ENCODE data around the gene DOHH. TPM values are rescaled to one million over a fixed set of nuclear protein-coding genes. Genes with fewer than 3 reads are reported as not detected.

The DOHH gene
- total RNA-seq, 1 donor from 2014 or later = 12.2 TPM

- H3K4me3 ChIP-seq = no peak overlapping the region
These were observed 28.4 kb downstream of the DOHH start for GRCh38 chr19:3471954-3472655.

GRCh38 chr19:3470500-3471128, 29.9 kb downstream of the DOHH start:
- ATAC-seq (peak; percentile 7), DNase-seq (no peak)
- Histone ChIP-seq H3K9me3 (no peaks in the 10 kb centered on the region), H3K4me1 (no peaks in the 10 kb centered on the region), H3K27ac (no peak overlapping the region), H3K36me3 (no peaks in the 10 kb centered on the region), H3K4me3 (no peak overlapping the region), H3K27me3 (no peaks in the 10 kb centered on the region)
- TF ChIP-seq CTCF (IDR thresholded peaks at IDR 0.05) = no peak
- intact Hi-C loops (cut with DNase I) = no loop called here

More at GRCh38 chr19:3471954-3472655, 28.4 kb downstream of the DOHH start:
- Histone ChIP-seq H3K27me3 (no peaks in the 10 kb centered on the region), H3K4me1 (no peaks in the 10 kb centered on the region), H3K9me3 (no peaks in the 10 kb centered on the region), H3K27ac (no peak overlapping the region), H3K36me3 (no peaks in the 10 kb centered on the region)
- ATAC-seq = peak; percentile 66
- TF ChIP-seq CTCF (IDR thresholded peaks at IDR 0.05) = peak; percentile 82
- DNase-seq = peak; percentile 77
- intact Hi-C loops (cut with DNase I) = no loop called here

DNA sequence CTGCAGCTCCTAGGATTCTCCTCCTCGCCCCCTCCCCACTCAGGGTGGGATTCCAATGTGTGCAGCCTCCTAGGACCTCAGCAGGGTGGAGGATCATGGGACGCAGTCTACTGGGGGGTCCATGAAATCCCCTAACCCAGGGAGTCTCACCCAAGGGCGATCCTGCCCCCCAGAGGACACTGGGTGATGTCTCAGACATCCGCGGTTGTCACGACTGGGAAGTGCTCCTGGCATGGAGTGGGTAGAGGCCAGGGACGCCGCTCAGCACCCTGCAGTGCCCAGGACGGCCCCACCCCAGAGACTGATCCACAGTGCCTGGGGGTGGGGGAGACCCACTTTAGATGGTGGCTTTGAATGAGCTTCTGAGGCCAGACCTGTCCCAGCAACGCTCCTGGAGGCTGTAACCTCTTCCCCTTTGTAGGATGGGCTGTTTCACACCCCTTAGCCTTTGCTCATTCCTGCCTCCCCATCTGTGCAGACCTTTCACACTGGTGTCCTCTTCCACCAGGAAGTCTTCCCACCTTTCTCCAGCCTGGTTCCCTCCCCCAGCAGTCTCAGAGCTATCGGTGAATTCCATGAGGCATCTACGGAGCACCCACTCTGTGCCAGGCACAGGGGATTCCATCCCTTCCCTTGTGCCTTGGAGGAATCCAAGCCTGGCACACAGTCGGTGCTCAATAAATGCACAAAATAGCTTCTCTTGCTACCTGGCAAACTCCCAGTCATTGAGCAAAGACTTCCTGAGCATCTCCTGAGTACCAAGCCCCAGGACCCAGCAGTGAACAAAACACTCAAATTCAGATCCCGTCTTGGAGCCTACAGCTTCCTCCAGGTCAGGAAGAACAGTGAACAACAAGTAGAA, 30.6 kb downstream of the DOHH start:
- H3K27me3 ChIP-seq = no peaks in the 10 kb centered on the region
- ATAC-seq = peak; percentile 14
- no peaks in the 10 kb centered on the region for H3K9me3 ChIP-seq
- peak; percentile 62 for DNase-seq
- H3K4me1 ChIP-seq = no peaks in the 10 kb centered on the region
- intact Hi-C loops (cut with DNase I) = no loop called here
- no peaks in the 10 kb centered on the region for H3K36me3 ChIP-seq
- no peak overlapping the region for H3K27ac ChIP-seq
- TF ChIP-seq CTCF (IDR thresholded peaks at IDR 0.05) = no peak
- no peak overlapping the region for H3K4me3 ChIP-seq

GRCh38 chr19:3468211-3468610, 32.3 kb downstream of the DOHH start:
- H3K9me3 ChIP-seq = no peaks in the 10 kb centered on the region
- no peak for DNase-seq
- H3K27me3 ChIP-seq = no peaks in the 10 kb centered on the region
- ATAC-seq = no peak
- no peak overlapping the region for H3K27ac ChIP-seq
- intact Hi-C loops (cut with DNase I) = no loop called here
- H3K4me1 ChIP-seq = no peaks in the 10 kb centered on the region
- H3K36me3 ChIP-seq = peaks cover 11% of the 10 kb centered on the region
- TF ChIP-seq CTCF (IDR thresholded peaks at IDR 0.05) = no peak
- H3K4me3 ChIP-seq = no peak overlapping the region

- intact Hi-C loops (cut with DNase I) = no loop called here
- no peak for TF ChIP-seq CTCF (IDR thresholded peaks at IDR 0.05)
These were observed 32.9 kb downstream of the DOHH start for GRCh38 chr19:3467437-3468198.

More at GRCh38 chr19:3467437-3468198, 32.9 kb downstream of the DOHH start:
- DNase-seq (no peak), ATAC-seq (no peak)
- Histone ChIP-seq H3K4me3 (no peak overlapping the region), H3K36me3 (peaks cover 17% of the 10 kb centered on the region), H3K27me3 (no peaks in the 10 kb centered on the region), H3K9me3 (no peaks in the 10 kb centered on the region), H3K27ac (no peak overlapping the region), H3K4me1 (no peaks in the 10 kb centered on the region)

All from upper lobe of right lung (tissue), 1 donor.